Amniotic epithelial cell (primary cell): ENCODE measurements around the gene CFI.
A peak's percentile ranks its signal among the peaks of the same experiment; 100 is the strongest.

Source experiments
- DNase-seq: peaks from one replicate; pipeline ENCODE4 v3.0.0-alpha.2; 2010; ENCODE audit warnings: low read depth

CFI gene

GRCh38 chr4:109730619-109731545 is 70.9 kb downstream of the CFI start:
- DNase-seq: peak; percentile 83

GRCh38 chr4:109729718-109730618 is 71.8 kb downstream of the CFI start, which contains the start of gene PLA2G12A:
Gene PLA2G12A (minus strand): TSS chr4:109730070. CDS start chr4:109729809, 261 bp downstream.
- DNase-seq: peak; percentile 71

GRCh38 chr4:109729117-109729717 is 72.6 kb downstream of the CFI start:
- DNase-seq: peak; percentile 17

GRCh38 chr4:109728385-109728784 is 73.4 kb downstream of the CFI start:
- no peak for DNase-seq

- no peak for DNase-seq
Observed at GRCh38 chr4:109723110-109723509, 78.7 kb downstream of the CFI start.

GRCh38 chr4:109722357-109722756 is 79.4 kb downstream of the CFI start:
- DNase-seq: no peak

- peak; percentile 53 for DNase-seq
Observed at GRCh38 chr4:109721033-109721432, 80.8 kb downstream of the CFI start.

GRCh38 chr4:109719604-109720003 is 82.2 kb downstream of the CFI start:
- DNase-seq: no peak

GRCh38 chr4:109718759-109719158 is 83.0 kb downstream of the CFI start:
- DNase-seq: no peak

- no peak for DNase-seq
Observed at GRCh38 chr4:109713500-109713899, 88.3 kb downstream of the CFI start.

- DNase-seq: no peak
Observed at GRCh38 chr4:109708990-109709389, 92.8 kb downstream of the CFI start.

GRCh38 chr4:109708435-109708834 is 93.4 kb downstream of the CFI start:
- no peak for DNase-seq

- DNase-seq: peak; percentile 51
Observed at GRCh38 chr4:109703664-109704361, 98.0 kb downstream of the CFI start.

GRCh38 chr4:109702950-109703663 is 98.7 kb downstream of the CFI start, which contains the start of gene CASP6:
Gene CASP6 (minus strand): TSS chr4:109703445. CDS start chr4:109703395, 50 bp downstream.
- DNase-seq: peak; percentile 69

GRCh38 chr4:109701566-109702410 is 100.0 kb downstream of the CFI start:
- DNase-seq: no peak

GRCh38 chr4:109699553-109700225 is 102.1 kb downstream of the CFI start:
- DNase-seq: no peak

GRCh38 chr4:109698656-109699055 is 103.1 kb downstream of the CFI start:
- peak; percentile 29 for DNase-seq

GRCh38 chr4:109691411-109691920 is 110.3 kb downstream of the CFI start:
- no peak for DNase-seq
